SU-DHL-6 (cell line): ENCODE data around the gene FKTN.

Experiments
- H2AFZ ChIP-seq: fragments of 200-600 bp; sonication (generic); 2 replicates; pipeline ENCODE4 v1.6.1; 2014; ENCODE audit warnings: low read depth, mild to moderate bottlenecking, moderate library complexity, mixed read lengths, antibody characterized with exemption, low read length; ENCODE audit not compliant: severe bottlenecking
- H3F3A ChIP-seq: fragments of 200-600 bp; shearing (Covaris generic); 2 replicates; pipeline ENCODE4 v1.6.0; 2016; ENCODE audit warnings: antibody characterized with exemption, mild to moderate bottlenecking; ENCODE audit not compliant: insufficient read depth
- H3K27ac ChIP-seq: fragments of 200-600 bp; sonication (generic); 2 replicates; pipeline ENCODE4 v1.5.1; 2016; ENCODE audit warnings: low read depth, mild to moderate bottlenecking, low read length, moderate library complexity, mixed read lengths
- H3K27me3 ChIP-seq: fragments of 200-600 bp; sonication (generic), shearing (Covaris generic); 2 replicates; pipeline ENCODE4 v1.6.0; 2014; ENCODE audit warnings: mild to moderate bottlenecking, low read length
- H3K36me3 ChIP-seq: fragments of 200-600 bp; sonication (generic); 2 replicates; pipeline ENCODE4 v1.6.1; 2014; ENCODE audit warnings: mild to moderate bottlenecking, low read length, mixed read lengths
- H3K4me2 ChIP-seq: fragments of 300-600, 200-600 bp; shearing (Covaris generic), sonication (generic); 2 replicates; pipeline ENCODE4 v1.6.0; 2014; ENCODE audit warnings: low read length, low read depth, mild to moderate bottlenecking; ENCODE audit not compliant: poor library complexity, severe bottlenecking
- H3K4me3 ChIP-seq: fragments of 200-600 bp; sonication (generic); 2 replicates; pipeline ENCODE4 v1.5.1; 2014; ENCODE audit warnings: antibody characterized with exemption, low read length, mild to moderate bottlenecking, mixed read lengths; ENCODE audit not compliant: insufficient read depth, poor library complexity, severe bottlenecking
- H3K79me2 ChIP-seq: fragments of 200-600 bp; sonication (generic); 2 replicates; pipeline ENCODE4 v1.6.1; 2014; ENCODE audit warnings: mild to moderate bottlenecking, low read length, moderate library complexity; ENCODE audit not compliant: insufficient read depth
- H3K9ac ChIP-seq: fragments of 200-600 bp; sonication (generic); 2 replicates; pipeline ENCODE4 v1.7.0; 2014; ENCODE audit warnings: mild to moderate bottlenecking, low read length
- H3K9me2 ChIP-seq: fragments of 200-600 bp; sonication (generic); replicated peaks from 2 replicates; pipeline ENCODE4 v1.6.1; 2014; ENCODE audit warnings: low read length; ENCODE audit not compliant: insufficient read depth
- H3K9me3 ChIP-seq: fragments of 200-600 bp; sonication (generic); 2 replicates; pipeline ENCODE4 v1.6.1; 2014; ENCODE audit warnings: low read length, mixed read lengths; ENCODE audit not compliant: insufficient read depth
- H4K20me1 ChIP-seq: fragments of 200-600 bp; sonication (generic); 2 replicates; pipeline ENCODE4 v1.6.1; 2014; ENCODE audit warnings: low read depth, mild to moderate bottlenecking, antibody characterized with exemption, low read length, moderate library complexity, mixed read lengths
- CTCF ChIP-seq: fragments of 200-600 bp; sonication (generic); IDR thresholded peaks from one replicate; pipeline ENCODE4 v1.5.1; 2017; ENCODE audit warnings: antibody characterized with exemption, mild to moderate bottlenecking, low read length, moderate library complexity; ENCODE audit not compliant: insufficient read depth, poor library complexity, severe bottlenecking
- EZH2phosphoT487 ChIP-seq: fragments of 200-600 bp; sonication (generic), shearing (Covaris generic); conservative IDR thresholded peaks from 2 replicates; pipeline ENCODE4 v1.6.1; 2018; ENCODE audit warnings: mild to moderate bottlenecking, antibody characterized with exemption, low read length, moderate library complexity, mixed read lengths

FKTN gene

DNA sequence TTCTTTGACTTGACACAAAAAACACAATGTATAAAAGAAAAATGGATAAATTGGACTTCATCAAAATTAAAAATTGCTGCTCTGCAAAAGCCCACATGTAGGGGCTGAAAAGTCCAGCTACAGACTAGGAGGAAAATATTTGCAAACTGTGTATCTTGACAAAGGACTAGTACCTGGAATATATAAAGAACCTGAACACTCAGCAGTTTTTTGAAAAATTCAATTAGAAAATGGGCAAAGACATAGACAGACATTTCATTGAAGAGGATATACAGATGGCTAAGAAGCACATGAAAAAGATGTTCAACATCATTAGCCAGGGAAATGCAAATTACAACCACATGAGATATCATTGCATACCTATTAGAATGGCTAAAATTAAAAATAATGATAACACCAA is 85.9 kb downstream of the FKTN start:
- no peak for TF ChIP-seq CTCF
- no peak overlapping the region for H3K9ac ChIP-seq
- H3K36me3 ChIP-seq, result no peaks in the 10 kb centered on the region
- H2AFZ ChIP-seq, result no peak overlapping the region
- H3K4me2 ChIP-seq, result no peak overlapping the region
- no peaks in the 10 kb centered on the region for H3F3A ChIP-seq
- no peak overlapping the region for H3K4me3 ChIP-seq
- no peaks in the 10 kb centered on the region for H3K79me2 ChIP-seq
- no peaks in the 10 kb centered on the region for H3K27me3 ChIP-seq
- H3K9me3 ChIP-seq, result no peaks in the 10 kb centered on the region
- no peaks in the 10 kb centered on the region for H4K20me1 ChIP-seq
- no peak overlapping the region for H3K27ac ChIP-seq
- no peaks in the 10 kb centered on the region for H3K9me2 ChIP-seq

- Histone ChIP-seq H3K36me3 (no peaks in the 10 kb centered on the region), H3K9me2 (no peaks in the 10 kb centered on the region), H3K9me3 (no peaks in the 10 kb centered on the region), H3K4me2 (no peak overlapping the region), H3K27ac (no peak overlapping the region), H3K27me3 (no peaks in the 10 kb centered on the region), H3K4me3 (no peak overlapping the region), H2AFZ (no peak overlapping the region), H3K79me2 (no peaks in the 10 kb centered on the region), H3K9ac (no peak overlapping the region), H3F3A (no peaks in the 10 kb centered on the region; the same call in 1 of the 2 replicates), H4K20me1 (no peaks in the 10 kb centered on the region)
- no peak for TF ChIP-seq CTCF
- TF ChIP-seq EZH2phosphoT487, result no peak
Measured at GRCh38 chr9:105646879-105647594, 89.1 kb downstream of the FKTN start.

DNA sequence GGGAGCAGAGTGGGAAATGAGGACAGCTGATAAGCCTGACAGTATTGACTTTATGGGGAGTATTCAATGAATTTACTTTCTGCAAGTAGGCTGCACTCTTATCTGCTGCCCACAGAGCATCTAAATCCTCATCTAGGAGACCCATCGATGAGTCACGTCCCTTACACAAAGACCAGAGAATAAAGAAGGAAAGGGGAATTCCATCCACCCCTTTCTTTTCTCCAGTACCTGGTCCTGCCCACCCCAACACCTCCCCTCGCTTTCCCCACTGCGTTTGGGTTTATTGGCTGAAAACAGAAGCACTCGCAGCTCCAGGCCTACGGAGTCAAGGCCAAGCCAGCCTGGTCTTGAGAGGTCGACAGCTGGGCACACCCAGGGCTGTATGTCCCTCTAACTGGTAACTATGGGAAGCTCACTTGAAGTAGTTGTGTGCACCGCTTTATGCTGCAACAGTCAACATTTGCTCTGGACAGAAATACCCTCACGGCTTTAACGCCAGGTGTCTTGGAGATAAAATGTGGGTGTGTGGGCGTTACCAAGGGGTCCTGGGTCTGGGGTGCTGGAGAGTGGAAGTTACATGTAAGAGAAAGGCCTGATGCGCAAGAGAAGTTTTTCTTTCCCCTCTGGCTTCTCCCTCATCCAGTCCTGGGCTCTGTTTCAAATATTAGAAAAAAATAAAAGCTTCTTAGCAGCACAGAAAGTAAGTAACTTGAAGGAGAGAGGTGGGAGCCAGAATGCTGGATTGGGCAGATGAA is 89.8 kb downstream of the FKTN start:
- Histone ChIP-seq H3K4me2 (no peak overlapping the region), H3K36me3 (no peaks in the 10 kb centered on the region), H3K9me3 (no peaks in the 10 kb centered on the region)

More for the DNA sequence above, 89.8 kb downstream of the FKTN start:
- H3K27me3 ChIP-seq, result no peaks in the 10 kb centered on the region
- H3K4me3 ChIP-seq, result no peak overlapping the region
- H3F3A ChIP-seq, result no peaks in the 10 kb centered on the region; the same call in 1 of the 2 replicates
- H3K9me2 ChIP-seq, result no peaks in the 10 kb centered on the region
- no peak for TF ChIP-seq EZH2phosphoT487
- TF ChIP-seq CTCF, result no peak
- no peak overlapping the region for H3K9ac ChIP-seq
- no peaks in the 10 kb centered on the region for H4K20me1 ChIP-seq
- H2AFZ ChIP-seq, result no peak overlapping the region
- no peak overlapping the region for H3K27ac ChIP-seq
- H3K79me2 ChIP-seq, result no peaks in the 10 kb centered on the region
